ENCODE results near the gene CASP1.

- no peak for TF ChIP-seq CTCF (optimal IDR thresholded peaks at IDR 0.05 in 1 of 3, IDR thresholded peaks at IDR 0.05 in 1 of 3, conservative IDR thresholded peaks at IDR 0.05 in 1 of 3; ENCODE audit: extremely low read depth in 1 of 3, insufficient read depth in 2 of 3, low read length in 3 of 3)
- TF ChIP-seq EZH2 (IDR thresholded peaks at IDR 0.05; ENCODE audit: low read length): no peak
Observed at GRCh38 chr11:104979839-104980238, 55.1 kb downstream of the CASP1 start.

All from keratinocyte (primary cell).